Neural cell (in vitro differentiated cells): ENCODE data around the gene CDH12.

Experiments
- EP300 ChIP-seq: fragments of 450-650 bp; conservative IDR thresholded peaks from 2 replicates; pipeline ENCODE4 v1.6.1; 2014; ENCODE audit warnings: antibody characterized with exemption, mild to moderate bottlenecking, moderate library complexity; ENCODE audit not compliant: poor library complexity, severe bottlenecking
- MXI1 ChIP-seq: fragments of 450-650 bp; conservative IDR thresholded peaks from 2 replicates; pipeline ENCODE4 v1.6.1; 2014; ENCODE audit warnings: antibody characterized with exemption, mild to moderate bottlenecking; ENCODE audit not compliant: poor library complexity, severe bottlenecking
- POLR2AphosphoS5 ChIP-seq: IDR thresholded peaks from 2 replicates; pipeline ENCODE4 v1.6.1; 2012
- SMC3 ChIP-seq: fragments of 450-650 bp; conservative IDR thresholded peaks from 2 replicates; pipeline ENCODE4 v1.6.1; 2014; ENCODE audit warnings: antibody characterized with exemption, mild to moderate bottlenecking, moderate library complexity; ENCODE audit not compliant: poor library complexity
- TAF1 ChIP-seq: IDR thresholded peaks from 2 replicates; pipeline ENCODE4 v1.6.1; 2012; ENCODE audit warnings: low read depth
- TF ChIP-seq, protein P1 (sequence below): IDR thresholded peaks from 2 replicates; pipeline ENCODE4 v1.6.1; 2012; ENCODE audit warnings: borderline replicate concordance
- TF ChIP-seq, protein P2 (sequence below): fragments of 450-650 bp; IDR thresholded peaks from 2 replicates; pipeline ENCODE4 v1.5.1; 2014; ENCODE audit warnings: antibody characterized with exemption, mild to moderate bottlenecking, moderate library complexity; ENCODE audit not compliant: poor library complexity, severe bottlenecking

DNA sequence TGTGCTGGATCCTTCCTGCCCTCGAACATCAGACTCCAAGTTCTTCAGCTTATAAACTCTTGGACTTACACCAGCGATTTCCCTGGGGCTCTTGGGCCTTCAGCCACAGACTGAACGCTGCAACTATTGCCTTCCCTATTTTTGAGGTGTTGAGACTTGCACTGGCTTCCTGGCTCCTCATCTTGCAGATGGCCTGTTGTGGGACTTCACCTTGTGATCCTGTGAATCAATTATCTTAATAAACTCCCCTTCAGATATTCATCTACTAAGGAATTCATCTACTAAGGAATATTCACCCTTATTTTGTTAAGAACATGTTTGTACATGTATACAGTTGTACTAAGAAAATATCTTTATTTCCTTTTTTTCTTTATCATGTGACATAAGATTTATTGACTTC, 1079.7 kb downstream of the CDH12 start:
- TF ChIP-seq EP300: no peak
- TF ChIP-seq, protein P1, sequence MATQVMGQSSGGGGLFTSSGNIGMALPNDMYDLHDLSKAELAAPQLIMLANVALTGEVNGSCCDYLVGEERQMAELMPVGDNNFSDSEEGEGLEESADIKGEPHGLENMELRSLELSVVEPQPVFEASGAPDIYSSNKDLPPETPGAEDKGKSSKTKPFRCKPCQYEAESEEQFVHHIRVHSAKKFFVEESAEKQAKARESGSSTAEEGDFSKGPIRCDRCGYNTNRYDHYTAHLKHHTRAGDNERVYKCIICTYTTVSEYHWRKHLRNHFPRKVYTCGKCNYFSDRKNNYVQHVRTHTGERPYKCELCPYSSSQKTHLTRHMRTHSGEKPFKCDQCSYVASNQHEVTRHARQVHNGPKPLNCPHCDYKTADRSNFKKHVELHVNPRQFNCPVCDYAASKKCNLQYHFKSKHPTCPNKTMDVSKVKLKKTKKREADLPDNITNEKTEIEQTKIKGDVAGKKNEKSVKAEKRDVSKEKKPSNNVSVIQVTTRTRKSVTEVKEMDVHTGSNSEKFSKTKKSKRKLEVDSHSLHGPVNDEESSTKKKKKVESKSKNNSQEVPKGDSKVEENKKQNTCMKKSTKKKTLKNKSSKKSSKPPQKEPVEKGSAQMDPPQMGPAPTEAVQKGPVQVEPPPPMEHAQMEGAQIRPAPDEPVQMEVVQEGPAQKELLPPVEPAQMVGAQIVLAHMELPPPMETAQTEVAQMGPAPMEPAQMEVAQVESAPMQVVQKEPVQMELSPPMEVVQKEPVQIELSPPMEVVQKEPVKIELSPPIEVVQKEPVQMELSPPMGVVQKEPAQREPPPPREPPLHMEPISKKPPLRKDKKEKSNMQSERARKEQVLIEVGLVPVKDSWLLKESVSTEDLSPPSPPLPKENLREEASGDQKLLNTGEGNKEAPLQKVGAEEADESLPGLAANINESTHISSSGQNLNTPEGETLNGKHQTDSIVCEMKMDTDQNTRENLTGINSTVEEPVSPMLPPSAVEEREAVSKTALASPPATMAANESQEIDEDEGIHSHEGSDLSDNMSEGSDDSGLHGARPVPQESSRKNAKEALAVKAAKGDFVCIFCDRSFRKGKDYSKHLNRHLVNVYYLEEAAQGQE: no peak
- TF ChIP-seq TAF1: no peak
- no peak for TF ChIP-seq POLR2AphosphoS5
- TF ChIP-seq, protein P2, sequence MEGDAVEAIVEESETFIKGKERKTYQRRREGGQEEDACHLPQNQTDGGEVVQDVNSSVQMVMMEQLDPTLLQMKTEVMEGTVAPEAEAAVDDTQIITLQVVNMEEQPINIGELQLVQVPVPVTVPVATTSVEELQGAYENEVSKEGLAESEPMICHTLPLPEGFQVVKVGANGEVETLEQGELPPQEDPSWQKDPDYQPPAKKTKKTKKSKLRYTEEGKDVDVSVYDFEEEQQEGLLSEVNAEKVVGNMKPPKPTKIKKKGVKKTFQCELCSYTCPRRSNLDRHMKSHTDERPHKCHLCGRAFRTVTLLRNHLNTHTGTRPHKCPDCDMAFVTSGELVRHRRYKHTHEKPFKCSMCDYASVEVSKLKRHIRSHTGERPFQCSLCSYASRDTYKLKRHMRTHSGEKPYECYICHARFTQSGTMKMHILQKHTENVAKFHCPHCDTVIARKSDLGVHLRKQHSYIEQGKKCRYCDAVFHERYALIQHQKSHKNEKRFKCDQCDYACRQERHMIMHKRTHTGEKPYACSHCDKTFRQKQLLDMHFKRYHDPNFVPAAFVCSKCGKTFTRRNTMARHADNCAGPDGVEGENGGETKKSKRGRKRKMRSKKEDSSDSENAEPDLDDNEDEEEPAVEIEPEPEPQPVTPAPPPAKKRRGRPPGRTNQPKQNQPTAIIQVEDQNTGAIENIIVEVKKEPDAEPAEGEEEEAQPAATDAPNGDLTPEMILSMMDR: no peak
- no peak for TF ChIP-seq SMC3
- TF ChIP-seq MXI1: no peak
